Measurements from ENCODE around the gene ZNF512B.

DNA sequence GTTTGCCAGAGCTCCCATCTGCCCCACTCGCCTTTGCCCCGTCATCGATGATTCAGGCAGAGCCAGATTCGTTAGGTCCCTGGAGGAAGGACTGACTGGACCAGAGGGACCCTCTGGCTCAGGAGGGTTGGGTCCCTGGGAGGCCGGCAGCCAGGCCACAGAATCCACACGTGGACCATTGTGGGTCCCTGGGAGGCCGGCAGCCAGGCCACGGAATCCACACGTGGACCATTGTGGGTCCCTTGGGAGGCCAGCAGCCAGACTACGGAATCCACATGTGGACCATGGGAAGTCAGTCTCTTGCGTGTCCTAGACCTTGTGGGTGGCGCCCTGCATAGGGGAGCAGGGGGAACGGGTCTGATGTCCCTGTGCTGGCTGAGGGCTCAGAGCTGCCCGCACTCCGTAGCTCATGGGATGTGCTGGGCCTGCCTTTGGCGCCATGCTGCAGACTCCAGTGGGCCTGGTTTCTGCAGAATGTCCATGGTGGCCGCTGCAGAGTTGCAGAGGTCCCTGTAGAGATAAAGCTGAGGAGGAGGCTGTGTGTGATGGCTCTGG is 37.0 kb downstream of the ZNF512B start:
- TF ChIP-seq, protein P1, sequence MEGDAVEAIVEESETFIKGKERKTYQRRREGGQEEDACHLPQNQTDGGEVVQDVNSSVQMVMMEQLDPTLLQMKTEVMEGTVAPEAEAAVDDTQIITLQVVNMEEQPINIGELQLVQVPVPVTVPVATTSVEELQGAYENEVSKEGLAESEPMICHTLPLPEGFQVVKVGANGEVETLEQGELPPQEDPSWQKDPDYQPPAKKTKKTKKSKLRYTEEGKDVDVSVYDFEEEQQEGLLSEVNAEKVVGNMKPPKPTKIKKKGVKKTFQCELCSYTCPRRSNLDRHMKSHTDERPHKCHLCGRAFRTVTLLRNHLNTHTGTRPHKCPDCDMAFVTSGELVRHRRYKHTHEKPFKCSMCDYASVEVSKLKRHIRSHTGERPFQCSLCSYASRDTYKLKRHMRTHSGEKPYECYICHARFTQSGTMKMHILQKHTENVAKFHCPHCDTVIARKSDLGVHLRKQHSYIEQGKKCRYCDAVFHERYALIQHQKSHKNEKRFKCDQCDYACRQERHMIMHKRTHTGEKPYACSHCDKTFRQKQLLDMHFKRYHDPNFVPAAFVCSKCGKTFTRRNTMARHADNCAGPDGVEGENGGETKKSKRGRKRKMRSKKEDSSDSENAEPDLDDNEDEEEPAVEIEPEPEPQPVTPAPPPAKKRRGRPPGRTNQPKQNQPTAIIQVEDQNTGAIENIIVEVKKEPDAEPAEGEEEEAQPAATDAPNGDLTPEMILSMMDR (IDR thresholded peaks at IDR 0.05), result no peak
- TF ChIP-seq POLR2AphosphoS5 (IDR thresholded peaks at IDR 0.05), result no peak
